HG02973 (cell line): ENCODE results near the gene SBF2.
"Not testable (repeated sequence)": the region's sequence is repeated elsewhere in the genome, so short reads cannot be mapped to it uniquely, and the experiment has no call there.

Source experiments
- ATAC-seq: cut with Tn5 transposase; IDR thresholded peaks from one replicate; pipeline ENCODE4 v1.9.1; 2021; ENCODE audit warnings: moderate library complexity; ENCODE audit not compliant: unreplicated experiment

The SBF2 gene

GRCh38 chr11:10072841-10073240 is 221.2 kb downstream of the SBF2 start:
- no peak for ATAC-seq

- no peak for ATAC-seq
Observed at GRCh38 chr11:10072142-10072541, 221.9 kb downstream of the SBF2 start.

GRCh38 chr11:10067629-10068300 is 226.3 kb downstream of the SBF2 start:
- ATAC-seq: no peak

DNA sequence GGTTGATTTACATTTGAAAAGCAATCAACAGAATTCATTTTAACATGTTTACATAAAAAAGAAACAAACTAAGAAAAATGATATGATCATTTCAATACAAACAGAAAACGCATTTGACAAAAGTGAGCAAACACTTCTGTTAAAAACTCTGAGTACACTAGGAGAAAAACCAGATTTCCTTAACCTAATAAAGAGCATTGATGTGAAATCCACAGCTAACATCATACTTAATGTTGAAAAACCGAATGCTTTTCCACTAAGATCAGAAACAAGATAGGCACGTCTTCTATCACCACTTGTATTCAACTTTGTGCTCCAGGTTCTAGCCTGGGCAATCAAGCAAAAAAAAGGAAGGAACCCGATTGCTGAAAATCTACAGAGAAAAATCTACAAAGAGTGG is 227.6 kb downstream of the SBF2 start:
- ATAC-seq: no peak

DNA sequence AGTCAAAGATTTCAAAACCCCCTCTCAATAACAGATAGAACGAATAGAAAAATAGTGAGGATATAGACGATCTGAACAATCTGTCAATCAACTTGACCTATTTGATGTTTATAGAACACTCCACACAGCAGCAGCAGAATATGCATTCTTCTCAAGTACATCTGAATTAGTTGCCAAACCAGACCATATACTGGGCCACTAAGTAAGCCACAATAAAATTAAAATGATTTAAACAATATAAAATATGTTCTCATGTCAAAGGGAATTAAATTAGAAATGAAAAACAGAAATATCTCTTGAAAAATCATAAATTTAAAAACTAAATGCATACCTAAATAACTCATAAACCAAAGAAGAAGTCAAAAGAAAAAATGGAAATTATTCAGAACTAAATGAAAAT is 229.2 kb downstream of the SBF2 start:
- no peak for ATAC-seq

- ATAC-seq: no peak
Observed at GRCh38 chr11:10058356-10058755, 235.7 kb downstream of the SBF2 start.

- ATAC-seq: no peak
Observed at GRCh38 chr11:10051868-10052586, 242.0 kb downstream of the SBF2 start.

DNA sequence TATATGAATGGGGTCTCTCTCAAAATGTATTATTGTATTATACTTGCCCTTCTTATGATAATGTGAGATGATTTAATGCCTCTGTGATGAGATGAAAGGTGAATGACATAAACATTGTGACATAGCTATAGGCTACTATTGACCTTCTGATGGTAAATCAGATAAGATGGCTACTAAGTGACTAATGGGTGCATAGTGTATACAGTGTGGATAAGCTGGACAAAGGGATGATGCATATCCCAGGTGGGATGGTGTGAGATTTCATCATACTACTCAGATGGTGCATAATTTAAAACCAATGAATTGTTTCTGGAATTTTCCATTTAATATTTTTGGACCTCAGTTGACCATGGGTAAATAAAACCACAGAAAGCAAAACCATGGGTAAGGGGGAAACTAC is 243.5 kb downstream of the SBF2 start:
- no peak for ATAC-seq

DNA sequence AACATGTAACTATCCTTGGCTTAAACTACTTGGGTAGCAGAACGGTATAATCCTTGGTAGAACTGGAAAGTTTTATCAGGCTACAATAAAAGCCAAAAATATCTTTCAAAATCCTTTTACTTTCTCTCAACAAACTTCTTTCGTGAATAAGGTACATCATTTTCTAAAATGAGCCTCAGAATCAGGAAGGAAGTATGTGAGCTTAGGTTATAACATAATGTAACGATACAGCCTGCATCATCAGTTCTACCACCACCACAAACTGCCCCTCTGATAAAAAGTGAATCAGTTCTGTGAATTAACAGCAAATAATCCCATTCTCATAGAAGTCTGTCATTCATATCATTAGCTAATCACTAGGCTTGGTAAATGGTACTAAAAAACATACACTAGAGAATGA is 244.3 kb downstream of the SBF2 start:
- ATAC-seq: no peak

DNA sequence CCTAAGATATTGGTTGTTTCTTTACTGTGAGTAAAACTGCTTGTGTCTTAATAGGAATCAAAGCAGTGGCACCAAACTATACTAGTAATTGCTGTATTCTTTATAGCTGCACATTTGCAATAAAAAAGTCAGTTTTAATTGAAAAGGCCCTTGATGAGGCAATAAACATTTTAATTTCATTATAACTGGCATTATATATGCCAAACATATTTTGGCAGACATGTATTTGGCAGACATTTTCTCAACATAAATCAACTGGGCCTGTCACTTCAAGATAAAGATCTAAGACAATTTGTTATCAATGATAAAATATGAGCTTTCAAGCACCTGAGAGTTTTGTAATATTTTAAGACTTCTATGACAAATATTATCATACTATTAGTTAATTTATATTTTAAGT is 245.7 kb downstream of the SBF2 start:
- ATAC-seq: no peak

DNA sequence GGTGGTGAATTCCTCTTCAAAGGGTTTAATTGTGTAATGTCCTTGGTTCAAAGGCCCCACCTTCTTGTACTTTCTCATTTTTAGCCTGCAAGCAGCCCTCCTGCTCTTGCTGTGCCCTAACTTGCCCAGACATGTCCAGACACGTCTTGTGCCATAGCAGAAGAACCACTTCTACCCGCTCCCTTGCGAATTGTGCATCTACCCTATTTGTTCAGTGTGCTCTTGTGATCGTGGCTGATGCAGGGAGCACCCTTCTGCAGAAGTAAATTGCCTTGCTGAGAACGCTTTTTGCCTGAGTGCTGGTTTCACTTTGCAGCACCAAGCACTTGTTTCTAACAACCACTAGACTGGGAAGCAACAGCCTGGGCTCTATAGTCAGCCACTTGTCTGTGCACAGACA is 249.4 kb downstream of the SBF2 start:
- ATAC-seq: no peak

GRCh38 chr11:10042699-10043098 is 251.3 kb downstream of the SBF2 start:
- ATAC-seq: no peak

GRCh38 chr11:10041748-10042446 is 252.1 kb downstream of the SBF2 start:
- ATAC-seq: no peak

DNA sequence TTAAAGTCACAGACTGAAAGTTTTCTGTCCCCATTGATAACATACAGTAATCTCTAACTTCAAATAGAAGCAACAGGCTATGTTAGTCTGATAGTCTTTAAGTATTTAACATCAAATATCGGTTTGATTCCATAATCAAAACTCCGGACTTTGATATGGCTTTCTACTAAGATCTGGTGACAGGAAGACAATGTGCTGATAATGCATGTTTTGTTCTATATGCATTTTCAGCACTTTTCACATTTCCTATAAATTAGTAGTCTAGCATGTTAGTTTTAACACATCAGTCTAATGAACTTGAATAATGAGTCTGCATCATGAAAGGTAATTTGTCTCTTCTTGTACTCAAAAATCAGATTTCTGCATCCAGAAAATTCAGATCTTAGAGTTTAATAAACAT is 252.7 kb downstream of the SBF2 start:
- ATAC-seq: no peak

DNA sequence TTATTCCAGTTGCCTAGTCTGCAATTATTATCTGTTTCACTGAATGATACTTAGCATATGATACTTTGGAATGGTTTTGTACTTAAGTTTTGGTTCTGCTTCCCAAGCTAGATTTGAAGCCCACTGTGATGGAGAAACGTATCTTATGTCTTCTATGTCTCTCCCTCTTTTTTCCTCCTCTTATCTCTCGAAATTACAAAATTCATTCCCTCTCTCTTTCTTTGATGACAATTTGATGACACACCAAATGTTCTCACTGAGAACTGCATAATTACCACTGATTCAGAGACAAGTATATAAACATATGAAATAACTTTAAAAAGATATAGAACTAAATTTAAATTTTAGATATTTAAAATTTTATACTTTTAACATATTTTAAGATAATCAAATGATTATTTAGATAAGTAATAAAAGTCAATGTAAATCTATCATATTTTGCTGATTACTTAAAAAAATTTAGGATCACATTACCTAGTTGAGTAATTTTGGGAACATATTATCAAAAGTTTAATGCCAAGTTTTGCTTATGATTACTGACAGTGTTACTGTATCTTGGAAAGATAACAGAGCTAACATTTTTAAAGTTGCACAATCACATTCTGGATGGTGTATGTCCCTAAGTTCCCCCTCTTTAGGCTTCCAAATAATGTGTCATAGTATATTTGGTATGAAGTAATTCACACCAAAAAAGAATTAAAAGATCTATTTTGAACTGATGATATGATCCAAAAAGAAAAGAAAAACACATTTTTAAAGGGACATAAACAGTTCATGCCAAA is 255.3 kb downstream of the SBF2 start:
- no peak for ATAC-seq

GRCh38 chr11:10035932-10036331 is 258.1 kb downstream of the SBF2 start:
- ATAC-seq: not testable (repeated sequence)

GRCh38 chr11:10032935-10033334 is 261.1 kb downstream of the SBF2 start:
- no peak for ATAC-seq

DNA sequence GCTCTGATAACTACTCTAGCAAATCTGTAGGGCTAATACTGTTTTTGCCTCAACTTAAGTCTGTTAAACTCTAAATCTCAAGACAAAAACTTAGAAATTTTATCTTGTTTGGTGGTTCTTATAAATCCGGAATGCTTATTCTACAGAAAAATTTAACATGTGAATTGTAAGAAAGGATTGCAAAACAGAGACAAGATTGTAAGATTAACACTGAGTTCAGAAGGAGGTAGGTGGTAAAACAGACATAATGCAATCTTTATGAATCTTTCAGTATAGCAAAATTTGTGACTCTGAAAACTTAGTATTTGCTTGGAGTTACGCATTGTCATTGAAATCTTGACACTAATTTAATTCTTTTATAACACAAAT is 263.9 kb downstream of the SBF2 start:
- no peak for ATAC-seq

- no peak for ATAC-seq
Observed at GRCh38 chr11:10029386-10030121, 264.5 kb downstream of the SBF2 start.

GRCh38 chr11:10026514-10026913 is 267.5 kb downstream of the SBF2 start:
- no peak for ATAC-seq

DNA sequence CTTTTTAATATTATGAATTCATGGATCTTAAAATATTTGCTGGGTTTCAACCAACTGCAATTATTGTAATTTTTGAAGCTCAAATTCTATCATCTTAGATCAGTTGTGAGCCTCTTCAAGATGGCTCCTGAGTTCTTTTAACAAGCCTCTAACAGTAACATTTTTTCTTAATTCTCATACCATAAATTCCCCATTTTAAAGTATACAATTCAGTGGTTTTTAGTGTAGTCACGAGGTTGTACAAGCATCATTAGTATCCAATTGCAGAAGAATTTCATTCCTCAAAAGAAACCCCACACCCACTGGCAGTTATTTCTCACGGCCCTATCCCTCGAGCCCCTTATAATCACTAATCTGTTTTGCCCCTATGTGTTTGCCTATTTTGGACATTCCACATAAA is 270.8 kb downstream of the SBF2 start:
- no peak for ATAC-seq
